Muscle of leg (tissue), 11 donors: ENCODE measurements around the gene SHISA4. TPM values are rescaled to one million over a fixed set of nuclear protein-coding genes. Genes with fewer than 3 reads are reported as not detected.
"Not testable (repeated sequence)": the region's sequence is repeated elsewhere in the genome, so short reads cannot be mapped to it uniquely, and the experiment has no call there.

Experiments used
- DNase-seq: peaks from one replicate; pipeline ENCODE4 v3.0.0; 2013
- H3K27ac ChIP-seq: one replicate; pipeline ENCODE4 v1.5.1; 2013; ENCODE audit warnings: mild to moderate bottlenecking, low read length, control low read depth
- H3K27me3 ChIP-seq: one replicate; pipeline ENCODE4 v1.6.1; 2013; ENCODE audit warnings: low read length; ENCODE audit not compliant: control insufficient read depth, insufficient read depth
- H3K36me3 ChIP-seq: one replicate; pipeline ENCODE4 v1.6.1; 2013; ENCODE audit warnings: low read length; ENCODE audit not compliant: control insufficient read depth, insufficient read depth
- H3K4me1 ChIP-seq: one replicate; pipeline ENCODE4 v1.6.1; 2013; ENCODE audit warnings: low read length; ENCODE audit not compliant: control insufficient read depth, insufficient read depth
- H3K4me3 ChIP-seq: one replicate; pipeline ENCODE4 v1.5.1; 2013; ENCODE audit warnings: low read length, control low read depth
- H3K9me3 ChIP-seq: replicated peaks from 2 replicates; pipeline ENCODE4 v1.6.1; 2013; ENCODE audit warnings: low read depth, low read length; ENCODE audit not compliant: control insufficient read depth
- WGBS: methylation state at CpG from one replicate; pipeline ENCODE4 v1.1.5; 2013; ENCODE audit warnings: missing lambda C conversion rate; ENCODE audit not compliant: insufficient coverage; 5-methylcytosine and 5-hydroxymethylcytosine counted together
- polyA plus RNA-seq, 8 donors: library from polyadenylated mRNA; unstranded; fragments of 120-200 nt; gene quantifications; one replicate each; pipeline versions ENCODE4 v1.2.1 to v1.2.3, GENCODE V29; 2013; ENCODE audit warnings: inconsistent platforms in 1 of 8, low replicate concordance in 1 of 8; ENCODE audit not compliant: insufficient read length in 8 of 8, insufficient read depth in 1 of 8
- total RNA-seq: library from RNA; stranded (reverse); fragments of 120-200 nt; gene quantifications from one replicate; pipeline ENCODE4 v1.2.4, GENCODE V29; 2013

The SHISA4 gene
- total and polyA plus RNA-seq, 9 donors, result 41.5 to 91.9 (median 71.6) TPM

GRCh38 chr1:201939574-201939973 lies 50.9 kb downstream of the SHISA4 start:
- WGBS, result 55% methylated on average over 2 of the region's 5 CpGs
- no peak for DNase-seq
- Histone ChIP-seq H3K9me3 (no peaks in the 10 kb centered on the region), H3K27ac (peak overlapping the region; percentile 87), H3K36me3 (no peaks in the 10 kb centered on the region), H3K27me3 (peaks cover 3% of the 10 kb centered on the region), H3K4me1 (peaks cover 30% of the 10 kb centered on the region), H3K4me3 (no peak overlapping the region)

GRCh38 chr1:201940316-201940715 lies 51.6 kb downstream of the SHISA4 start:
- H3K9me3 ChIP-seq, H3K27ac ChIP-seq: not testable (repeated sequence)
- H3K4me1 ChIP-seq, result peaks cover 30% of the 10 kb centered on the region

GRCh38 chr1:201941420-201942128 lies 52.9 kb downstream of the SHISA4 start:
- no peaks in the 10 kb centered on the region for H3K36me3 ChIP-seq
- WGBS, result 24% methylated on average over 9 of the region's 18 CpGs
- peaks cover 37% of the 10 kb centered on the region for H3K4me1 ChIP-seq
- H3K27ac ChIP-seq, result peak overlapping the region; percentile 45
- peaks cover 12% of the 10 kb centered on the region for H3K27me3 ChIP-seq
- DNase-seq, result peak; percentile 54
- H3K9me3 ChIP-seq, result no peaks in the 10 kb centered on the region
- H3K4me3 ChIP-seq, result no peak overlapping the region

More at GRCh38 chr1:201940316-201940715, 51.6 kb downstream of the SHISA4 start:
- not testable (repeated sequence) for DNase-seq, H3K27me3 ChIP-seq, H3K4me3 ChIP-seq, H3K36me3 ChIP-seq
- 92% methylated on average over 9 of the region's 10 CpGs for WGBS

GRCh38 chr1:201942129-201942495 lies 53.4 kb downstream of the SHISA4 start:
- Histone ChIP-seq H3K27me3 (peaks cover 17% of the 10 kb centered on the region), H3K4me3 (no peak overlapping the region), H3K36me3 (no peaks in the 10 kb centered on the region), H3K27ac (peak overlapping the region; percentile 45), H3K9me3 (no peaks in the 10 kb centered on the region), H3K4me1 (peaks cover 41% of the 10 kb centered on the region)
- WGBS, result 75% methylated on average over 1 of the region's 1 CpG
- DNase-seq, result no peak

Other genes with a start within 250 kb of the SHISA4 start
- gene IPO9, start 59.7 kb upstream of the SHISA4 start, total RNA-seq, result 21.3 TPM
- gene IPO9, start 59.7 kb upstream of the SHISA4 start, polyA plus RNA-seq, result 10 to 100 TPM; 35.3 to 58.7 (median 44.2) TPM
- gene LMOD1, start 57.6 kb downstream of the SHISA4 start, total RNA-seq, result 48.3 TPM
- gene LMOD1, start 57.6 kb downstream of the SHISA4 start, polyA plus RNA-seq, result 10 to 100 TPM; 14.0 to 57.6 (median 40.4) TPM
- gene TIMM17A, start 66.6 kb downstream of the SHISA4 start, total RNA-seq, result 31.3 TPM
- gene TIMM17A, start 66.6 kb downstream of the SHISA4 start, polyA plus RNA-seq, result 10 to 100 TPM; 33.6 to 44.9 (median 37.0) TPM
- 15.3 TPM for gene RNPEP, start 93.8 kb downstream of the SHISA4 start, total RNA-seq
- 10 to 100 TPM; 18.1 to 29.9 (median 21.3) TPM for gene RNPEP, start 93.8 kb downstream of the SHISA4 start, polyA plus RNA-seq
- 0.35 TPM for gene ELF3, start 121.7 kb downstream of the SHISA4 start, total RNA-seq
- 10 to 100 TPM in 1 of 8 donors, 1 to 10 TPM in 2, under 1 TPM in 4, not detected in 1; 0.19 to 13.8 (median 0.60) TPM for gene ELF3, start 121.7 kb downstream of the SHISA4 start, polyA plus RNA-seq
- gene GPR37L1, start 234.0 kb downstream of the SHISA4 start, total RNA-seq, result 0.04 TPM
- gene GPR37L1, start 234.0 kb downstream of the SHISA4 start, polyA plus RNA-seq, result under 1 TPM; 0.02 to 0.34 (median 0.07) TPM